GM21717 (cell line): ENCODE results near the gene TF.

Experiments
- ATAC-seq: cut with Tn5 transposase; IDR thresholded peaks from one replicate; pipeline ENCODE4 v1.9.1; 2021; ENCODE audit warnings: mild to moderate bottlenecking, moderate library complexity; ENCODE audit not compliant: unreplicated experiment

Gene TF

DNA sequence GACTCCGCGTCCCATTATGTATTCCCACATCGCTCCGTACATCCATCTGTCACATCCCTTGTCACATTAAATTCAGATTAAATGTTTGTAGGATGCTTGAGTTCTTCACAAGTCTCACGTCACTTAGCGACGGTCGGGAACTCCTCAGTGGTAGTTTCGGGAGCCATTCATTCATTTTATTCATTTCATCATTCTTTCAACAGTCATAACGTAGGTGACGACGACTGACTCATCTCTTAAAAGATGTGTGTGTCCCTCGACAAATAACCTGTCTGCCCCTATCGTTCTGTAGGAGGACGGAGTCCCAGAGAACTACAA, 59.1 kb downstream of the TF start:
- ATAC-seq, result no peak

DNA sequence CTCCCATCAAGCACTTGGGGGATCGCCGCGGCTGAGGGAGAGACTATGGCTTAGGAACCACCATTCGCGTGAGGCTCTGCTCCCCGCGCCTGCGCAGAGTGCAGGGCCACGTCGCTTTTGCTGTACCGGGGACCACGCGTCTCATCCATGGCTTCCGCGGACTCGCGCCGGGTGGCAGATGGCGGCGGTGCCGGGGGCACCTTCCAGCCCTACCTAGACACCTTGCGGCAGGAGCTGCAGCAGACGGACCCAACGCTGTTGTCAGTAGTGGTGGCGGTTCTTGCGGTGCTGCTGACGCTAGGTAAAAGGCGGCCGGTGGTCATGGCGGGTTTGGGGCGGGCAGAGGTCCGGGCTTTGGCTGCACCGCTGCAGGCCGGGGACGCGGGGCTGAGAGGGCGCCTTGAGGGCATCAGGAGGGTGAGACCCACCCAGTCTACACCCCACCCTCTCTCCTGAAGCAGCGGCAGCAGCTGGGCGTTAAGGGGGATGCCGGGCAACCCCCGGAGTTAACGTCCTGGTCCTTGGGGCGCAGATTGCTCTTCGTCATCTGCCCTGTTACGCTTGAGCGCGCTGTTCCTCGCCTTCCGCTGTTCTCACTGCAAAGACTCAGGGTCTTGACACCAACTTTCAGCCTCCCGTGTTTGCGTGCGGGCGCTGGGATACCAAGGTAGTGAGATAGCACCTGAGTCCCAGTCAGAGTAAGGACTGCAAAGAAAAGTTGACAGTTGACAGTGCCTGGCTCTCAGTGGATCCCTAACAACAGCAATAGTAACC, 59.7 kb downstream of the TF start, which contains the start of gene SRPRB:
SRPRB (plus strand) TSS at position 114 of the 774 bp plus-strand sequence; CDS start at position 148, 34 bp downstream.
- peak; percentile 97 for ATAC-seq

DNA sequence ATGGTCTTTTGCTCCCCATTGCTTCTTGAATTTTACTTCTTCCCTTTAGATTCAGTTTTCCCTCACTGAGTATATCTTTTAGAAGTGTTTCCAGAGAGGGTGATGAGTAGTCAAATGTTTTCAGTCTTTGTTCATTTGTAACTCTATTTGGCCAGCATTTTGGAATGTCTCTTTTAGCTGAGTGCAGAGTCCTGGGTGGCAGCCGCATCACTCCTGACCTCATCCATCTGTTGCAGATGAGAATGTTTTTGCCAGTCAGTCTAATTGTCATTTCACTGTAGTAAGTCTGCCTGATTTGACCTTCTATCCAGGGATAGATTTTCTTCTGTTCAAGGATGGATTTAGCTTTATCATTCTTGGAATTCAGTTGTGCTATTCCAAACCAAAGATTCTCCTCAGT, 66.7 kb downstream of the TF start:
- no peak for ATAC-seq

DNA sequence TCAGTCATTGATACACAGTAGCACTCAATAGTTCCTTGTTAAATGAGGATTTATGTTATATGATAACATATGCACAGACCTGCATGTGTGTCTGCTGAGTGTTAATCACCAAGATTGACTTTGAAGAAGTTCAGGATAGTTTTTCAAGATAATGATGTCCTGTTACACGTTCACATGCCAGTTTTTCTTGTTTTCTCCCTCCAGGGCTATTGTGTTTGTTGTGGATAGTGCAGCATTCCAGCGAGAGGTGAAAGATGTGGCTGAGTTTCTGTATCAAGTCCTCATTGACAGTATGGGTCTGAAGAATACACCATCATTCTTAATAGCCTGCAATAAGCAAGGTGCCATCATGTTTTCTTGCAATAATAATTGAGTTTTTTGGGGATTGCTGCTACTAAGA, 69.2 kb downstream of the TF start:
- ATAC-seq, result no peak

DNA sequence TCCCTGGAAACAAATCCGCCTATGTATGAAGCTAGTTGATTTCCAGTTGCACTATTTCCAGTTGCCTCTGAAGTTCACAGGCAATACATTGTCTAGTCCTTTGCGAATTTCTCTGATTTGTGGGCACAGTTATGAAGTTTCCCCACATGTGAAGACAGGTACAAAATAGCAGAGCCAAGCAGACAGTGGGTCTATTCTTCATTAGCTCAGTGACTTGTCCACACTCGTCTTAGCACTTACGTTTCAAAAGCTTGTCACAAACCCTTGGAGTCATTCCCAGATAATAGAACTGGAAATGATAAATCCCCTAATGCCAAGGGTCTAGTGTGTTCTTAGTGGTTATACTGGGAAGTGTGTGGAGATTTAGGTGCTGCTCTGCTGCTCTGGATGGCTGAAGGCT, 73.9 kb downstream of the TF start:
- ATAC-seq, result no peak

DNA sequence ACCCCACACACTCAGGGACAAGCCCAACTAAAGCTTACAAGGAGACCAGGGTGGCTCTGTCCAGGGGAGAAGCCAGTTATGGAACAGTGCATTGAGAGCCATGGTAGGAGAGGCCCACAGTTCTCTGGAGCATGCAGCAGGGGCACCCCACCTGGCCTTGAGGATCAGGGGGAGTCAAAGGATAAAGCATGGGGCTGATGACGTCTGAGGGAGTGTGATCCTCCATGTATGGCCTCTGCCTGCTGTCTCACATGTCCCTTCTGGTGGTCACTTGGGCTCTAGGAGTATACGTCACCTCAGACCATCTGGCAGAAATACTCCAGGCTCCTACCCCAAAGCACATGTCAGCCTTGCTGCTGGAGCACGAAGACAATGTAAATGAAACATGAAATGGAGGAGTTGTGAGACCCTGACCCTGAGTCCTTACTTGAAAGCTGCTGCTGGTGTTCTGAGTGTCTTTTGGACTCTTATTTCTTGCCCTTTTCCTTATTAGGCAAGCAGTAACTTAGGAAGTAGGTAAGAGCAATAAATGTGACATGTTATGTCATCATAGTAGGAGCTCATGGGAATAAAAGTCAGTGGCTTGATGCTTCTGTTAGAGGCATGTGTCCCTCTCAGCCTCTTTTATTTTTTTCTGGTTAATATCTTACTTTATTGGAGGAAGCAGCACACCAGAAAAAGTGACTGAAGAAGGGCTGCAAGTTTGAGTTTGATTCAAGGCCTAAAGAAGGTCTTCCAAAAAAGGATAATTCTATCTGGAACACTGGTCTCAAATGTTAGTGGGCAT, 74.9 kb downstream of the TF start:
- no peak for ATAC-seq

DNA sequence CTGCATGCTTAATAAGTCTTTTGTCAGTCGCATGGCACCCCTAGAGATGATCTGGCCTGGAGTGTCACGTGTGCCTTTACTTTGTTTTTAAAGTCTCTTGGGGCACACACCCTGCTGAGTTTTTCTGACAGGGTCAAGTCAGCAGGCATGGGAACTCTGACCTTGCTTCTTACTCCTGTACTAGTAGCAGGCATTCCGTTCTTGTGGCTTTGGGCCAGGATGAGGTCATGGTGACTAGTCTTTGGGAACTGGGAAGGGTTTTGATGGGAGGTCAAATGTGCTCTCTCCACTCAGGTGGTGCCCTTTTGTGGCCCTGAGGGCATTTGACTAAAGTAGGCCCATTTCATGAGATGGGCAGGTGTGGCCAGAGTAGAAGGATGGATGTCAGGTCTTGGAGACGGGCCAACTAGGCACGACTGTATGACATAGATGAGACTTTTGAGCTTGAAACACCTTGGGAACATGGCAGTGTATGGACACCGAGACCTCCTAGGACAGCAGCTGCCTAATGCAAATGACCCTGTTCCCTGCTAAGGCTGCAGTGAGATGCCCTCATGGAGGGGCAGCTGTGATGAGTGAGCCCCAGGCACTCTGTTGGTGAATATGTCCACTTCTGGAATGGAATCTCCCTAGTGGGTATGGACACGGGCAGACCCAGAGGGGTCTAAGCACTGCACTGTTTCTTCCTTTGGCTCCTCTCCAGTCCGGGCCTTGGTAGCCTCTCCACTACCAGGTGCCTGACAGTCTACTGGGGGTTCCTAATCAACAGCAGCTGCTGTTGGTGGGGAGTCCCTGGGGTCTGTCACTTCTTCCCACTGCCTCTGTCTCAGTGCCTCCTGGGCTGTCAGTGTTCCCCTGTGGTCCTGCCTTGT, 75.8 kb downstream of the TF start:
- ATAC-seq, result no peak

DNA sequence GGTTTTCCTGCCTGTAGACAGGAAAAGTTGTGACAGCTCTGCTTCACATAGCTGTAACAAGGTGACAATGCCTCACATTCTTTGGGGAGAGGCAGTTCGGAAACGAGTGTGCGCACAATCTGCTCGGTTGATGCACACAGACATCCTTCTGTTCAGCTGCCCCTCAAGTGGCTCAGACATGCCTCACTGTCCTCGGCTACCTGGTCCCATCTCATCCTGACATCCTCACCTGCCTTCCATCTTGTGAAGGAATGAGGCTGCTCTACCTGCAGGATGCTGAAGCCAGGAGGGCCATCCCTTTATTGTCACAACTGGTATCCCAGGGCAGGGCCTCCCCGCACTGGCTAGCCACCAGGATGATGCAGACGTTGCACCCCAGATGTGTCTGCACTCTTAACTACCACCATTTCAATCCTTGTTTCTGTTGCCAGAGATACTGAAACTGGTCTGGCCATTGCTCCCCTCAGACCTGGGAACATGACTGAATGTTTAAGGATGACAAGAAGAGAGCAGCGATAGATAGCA, 78.8 kb downstream of the TF start:
- ATAC-seq, result no peak

DNA sequence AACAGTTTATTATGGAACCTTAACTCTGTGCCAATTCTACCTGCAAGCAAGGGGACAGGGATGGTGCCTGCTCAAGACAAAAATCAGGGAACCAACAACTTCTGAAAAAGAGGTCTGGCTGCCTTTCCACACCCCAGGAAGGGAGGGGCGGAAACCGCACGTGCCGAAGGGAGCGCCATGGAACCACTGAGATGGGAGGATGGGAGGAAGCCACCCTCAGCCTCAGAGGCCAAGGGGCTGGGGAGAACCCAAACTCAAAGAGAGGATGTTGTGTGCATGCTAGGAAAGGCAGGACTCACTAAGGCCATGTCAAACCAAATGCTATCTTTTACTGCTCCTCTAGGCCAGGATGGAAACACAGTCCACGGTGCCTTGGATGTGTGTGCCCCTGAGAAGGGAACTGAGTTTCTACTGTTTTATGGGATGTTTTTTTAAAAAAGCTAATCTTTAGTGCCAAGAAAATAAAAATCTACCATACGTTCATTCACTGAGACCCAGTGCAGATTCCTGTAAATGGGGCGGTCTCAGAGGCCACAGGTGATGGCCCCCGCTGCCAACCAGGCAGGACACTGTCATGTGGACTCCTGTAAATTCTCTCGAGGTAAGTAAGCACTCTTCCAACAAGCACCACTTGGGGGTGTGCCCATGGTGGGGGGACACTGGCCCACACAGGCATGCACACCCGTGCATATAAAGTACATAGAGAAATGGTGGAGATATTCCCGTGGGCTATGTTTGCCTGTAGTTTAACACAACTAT, 80.0 kb downstream of the TF start:
- no peak for ATAC-seq

DNA sequence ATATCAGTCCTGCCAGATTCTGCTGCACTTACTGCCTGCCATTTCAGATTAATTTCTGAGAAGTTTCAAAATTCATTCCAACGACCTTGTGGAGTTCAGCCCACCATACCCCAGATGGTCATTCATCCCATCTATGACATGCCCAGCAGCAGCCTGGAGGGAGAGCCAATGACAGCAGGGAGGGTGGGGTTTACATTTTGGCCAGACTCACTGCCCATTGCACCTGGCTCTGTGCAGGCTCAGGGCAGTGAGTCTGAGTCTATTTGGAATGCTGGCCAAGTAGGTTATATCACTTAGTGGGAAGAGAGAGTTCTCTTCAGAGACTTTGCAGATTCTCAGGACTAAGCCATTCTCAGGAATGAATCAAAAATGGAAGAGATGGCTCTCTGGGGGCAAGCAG, 80.9 kb downstream of the TF start:
- ATAC-seq, result no peak

DNA sequence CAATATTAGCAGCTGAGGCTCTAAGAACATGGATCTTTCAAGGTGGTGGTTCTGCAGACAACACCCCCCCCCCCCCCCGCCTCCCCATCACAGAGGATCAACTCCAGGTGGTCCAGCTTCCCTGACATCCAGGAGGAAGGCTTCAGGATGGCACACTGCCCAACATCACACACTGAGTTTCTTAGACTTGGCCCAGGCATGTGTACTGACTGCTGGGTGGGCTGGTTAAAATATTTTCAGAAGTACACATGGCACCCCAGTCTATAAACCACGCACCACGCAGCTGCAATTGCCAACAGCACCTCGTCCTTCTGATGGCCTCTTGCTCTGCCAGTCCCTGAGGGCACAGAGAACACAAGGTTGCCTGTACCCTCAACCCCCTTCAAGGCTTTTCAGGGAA, 81.5 kb downstream of the TF start:
- ATAC-seq, result no peak

DNA sequence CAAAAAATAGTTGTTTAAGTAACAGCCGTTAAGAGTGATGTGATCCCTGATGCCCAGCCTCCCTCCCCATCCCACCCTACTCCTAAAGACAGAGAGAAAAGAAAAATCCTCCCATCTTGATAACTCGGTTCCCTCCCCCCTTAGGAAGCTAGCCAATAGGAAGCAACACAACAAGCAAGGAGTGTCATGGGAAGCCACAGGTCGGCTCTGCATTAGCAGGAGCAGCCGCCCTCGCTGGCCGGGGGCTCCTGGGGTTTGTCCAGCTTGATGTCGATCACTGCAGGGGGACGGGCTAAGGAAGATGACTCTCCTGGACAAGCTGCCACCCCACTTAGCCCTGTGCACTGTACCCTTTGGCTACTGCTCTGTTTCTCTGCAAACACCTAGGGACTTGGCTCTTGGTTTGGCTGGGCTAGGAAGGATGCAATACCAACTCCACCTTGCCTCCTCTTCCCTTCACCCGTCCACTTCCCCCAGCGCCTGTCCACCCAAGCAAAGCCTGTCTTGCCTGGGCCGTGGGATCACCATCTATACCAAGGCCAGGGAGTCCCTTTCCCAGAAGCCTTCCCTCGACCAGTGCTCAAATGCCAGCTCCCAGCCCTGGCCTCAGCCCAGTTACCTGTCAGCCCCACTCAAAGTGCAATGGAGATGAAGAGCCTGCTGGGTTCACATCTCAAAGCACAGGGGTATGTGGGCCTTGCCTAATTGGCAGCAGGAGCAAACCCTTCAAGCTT, 82.5 kb downstream of the TF start:
- ATAC-seq, result no peak

DNA sequence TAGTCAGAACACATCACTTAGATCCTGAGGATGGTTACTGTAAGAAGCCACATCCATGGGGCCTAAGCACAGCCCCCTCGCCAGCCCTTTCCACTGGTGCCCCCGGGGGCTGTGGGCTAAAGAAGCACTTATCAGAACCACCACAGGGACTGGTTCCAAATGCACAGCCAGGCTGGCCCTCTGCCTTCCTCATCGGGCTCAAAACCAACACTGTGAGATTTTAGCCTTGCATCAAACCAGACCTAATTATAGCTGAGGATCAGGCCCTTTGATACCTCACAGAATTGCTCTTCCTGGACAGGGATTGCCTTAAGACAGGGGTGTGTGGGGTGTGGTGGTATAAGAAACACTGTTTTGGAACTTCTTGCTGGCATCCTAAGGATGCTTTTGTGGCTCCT, 83.1 kb downstream of the TF start:
- ATAC-seq, result no peak

DNA sequence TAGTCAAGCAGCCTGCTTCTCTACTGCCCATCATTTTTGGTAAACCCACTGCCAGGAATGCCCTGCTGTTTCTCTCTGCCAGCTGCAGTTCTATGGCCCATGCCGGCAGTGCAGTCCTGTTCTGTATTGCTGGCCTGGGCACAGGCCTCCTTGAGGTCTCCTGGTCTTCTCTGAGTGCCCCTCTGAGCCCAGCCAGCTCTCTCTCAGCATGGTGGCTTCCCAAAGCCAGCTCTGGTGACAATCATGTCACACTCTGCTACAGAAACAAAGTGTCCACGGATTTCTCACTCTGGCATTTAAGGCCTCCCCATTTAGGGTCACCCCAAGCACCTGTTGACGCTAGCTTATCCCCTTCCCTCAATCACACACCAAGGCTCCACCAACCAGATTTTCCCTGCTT, 83.9 kb downstream of the TF start:
- no peak for ATAC-seq

DNA sequence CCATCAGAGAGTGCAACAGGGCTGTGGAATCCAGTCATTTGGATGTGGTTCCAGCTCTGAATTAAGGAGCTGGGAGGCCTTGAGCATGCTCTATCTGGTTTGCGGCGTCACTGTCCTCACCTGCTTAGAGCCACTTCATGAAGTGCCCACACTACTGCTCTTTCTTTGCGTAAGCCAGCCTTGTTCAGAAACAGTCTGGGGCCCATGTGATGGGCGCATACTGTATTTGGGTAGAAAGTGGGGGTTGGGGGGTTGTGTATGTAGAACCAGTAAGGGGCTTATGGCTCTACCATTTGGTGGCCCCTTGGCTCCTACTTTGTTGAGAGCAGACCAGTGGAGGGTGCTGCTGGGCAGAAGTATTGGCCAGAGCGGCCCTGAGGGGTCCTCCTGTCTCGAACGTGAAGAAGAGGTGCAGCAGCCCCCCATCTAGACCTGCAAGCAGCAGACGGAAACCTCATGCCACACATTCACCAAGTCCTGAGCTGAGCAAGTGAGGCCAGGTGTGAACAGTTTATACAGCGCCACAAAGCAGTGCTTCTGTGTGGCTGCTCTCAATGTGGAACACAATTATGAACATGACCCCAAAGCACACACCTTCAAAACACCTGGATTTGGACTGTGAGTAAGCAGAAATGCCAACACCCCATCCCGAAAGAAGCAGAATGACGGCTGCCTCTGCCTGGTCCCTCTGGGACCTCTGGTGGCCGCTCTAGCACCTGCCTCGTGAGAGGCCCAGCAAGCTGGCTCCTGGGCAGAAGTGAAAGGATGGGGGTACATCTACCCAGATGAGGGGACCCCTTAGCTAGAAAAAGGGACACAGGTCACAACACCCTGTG, 86.0 kb downstream of the TF start:
- no peak for ATAC-seq

DNA sequence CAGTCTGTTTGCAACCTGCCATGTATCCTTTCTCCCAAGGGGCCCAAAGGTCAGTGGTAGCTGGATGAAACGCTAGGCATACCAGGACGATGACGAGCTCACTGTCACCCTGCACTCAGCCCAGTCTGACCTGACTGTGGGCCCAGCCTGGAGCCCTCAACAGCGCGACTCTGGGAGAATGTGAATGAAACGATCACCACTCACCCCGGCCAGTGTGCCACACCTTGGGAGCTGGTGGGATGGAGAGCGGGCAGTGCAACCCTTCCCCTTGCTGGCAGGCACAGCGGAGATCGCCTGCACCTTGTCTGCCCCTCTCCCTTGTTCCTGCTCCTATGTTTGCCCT, 86.6 kb downstream of the TF start:
- no peak for ATAC-seq

DNA sequence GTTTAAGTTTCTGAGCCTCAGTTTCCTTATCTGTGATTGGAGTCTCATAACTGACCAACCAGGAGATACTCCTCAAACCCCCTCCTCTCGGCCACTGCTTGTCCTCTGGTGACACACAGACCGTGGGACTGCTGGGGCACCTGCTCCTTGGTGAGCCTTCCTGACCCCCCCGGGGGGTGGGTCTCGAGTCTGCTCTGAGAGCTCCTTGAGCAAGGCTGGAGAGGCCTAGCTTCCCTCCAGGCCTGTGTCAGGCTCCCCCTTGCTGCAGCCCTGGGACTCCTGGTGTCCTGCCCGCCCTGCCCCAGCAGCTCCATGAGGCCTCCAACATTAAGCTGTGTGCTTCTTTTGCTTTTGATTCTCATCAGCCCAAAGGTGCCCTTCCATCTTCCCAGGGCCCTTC, 87.1 kb downstream of the TF start:
- no peak for ATAC-seq

DNA sequence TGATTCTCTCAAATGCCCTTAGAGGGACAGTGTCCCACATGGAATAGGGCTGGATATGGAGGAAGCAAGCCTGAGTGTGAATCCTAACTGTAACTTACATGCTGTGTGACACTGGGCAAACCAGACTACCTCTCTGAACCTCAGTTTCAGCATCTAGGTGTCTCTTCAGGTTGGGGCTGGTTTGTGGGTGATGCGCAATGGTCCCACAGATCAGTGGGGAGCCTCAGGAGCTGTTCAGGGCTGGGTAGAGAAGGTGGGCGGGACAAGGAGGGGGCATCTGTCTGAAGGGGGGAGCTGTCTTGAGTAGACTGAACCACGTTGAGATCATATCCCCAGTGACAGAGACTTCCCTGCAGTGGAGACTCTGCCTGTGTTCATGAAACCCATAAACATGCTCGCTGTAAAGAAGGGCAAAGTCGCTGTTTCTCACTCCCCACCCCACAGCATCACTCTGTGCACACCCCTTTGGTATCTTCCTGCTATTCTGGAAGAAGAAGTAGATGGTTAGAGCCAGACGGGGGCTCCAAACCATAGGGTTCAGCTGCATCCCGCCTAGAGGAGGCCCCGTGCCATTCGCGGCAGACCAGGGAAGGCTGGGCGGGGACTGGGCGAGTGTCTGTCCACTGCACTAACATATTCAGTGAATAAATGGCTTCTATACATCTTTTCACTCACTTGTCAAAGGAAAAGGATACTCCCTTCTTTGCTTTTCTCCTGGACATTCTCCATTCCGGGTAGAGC, 87.9 kb downstream of the TF start:
- no peak for ATAC-seq
